Measurements from ENCODE around the gene KAT8. TPM values are rescaled to one million over a fixed set of nuclear protein-coding genes. Genes with fewer than 3 reads are reported as not detected.
"Not testable (repeated sequence)": the region's sequence is repeated elsewhere in the genome, so short reads cannot be mapped to it uniquely, and the experiment has no call there.

Gene KAT8
- total RNA-seq, 1 experiment from 2014 or later = 35.1 TPM

DNA sequence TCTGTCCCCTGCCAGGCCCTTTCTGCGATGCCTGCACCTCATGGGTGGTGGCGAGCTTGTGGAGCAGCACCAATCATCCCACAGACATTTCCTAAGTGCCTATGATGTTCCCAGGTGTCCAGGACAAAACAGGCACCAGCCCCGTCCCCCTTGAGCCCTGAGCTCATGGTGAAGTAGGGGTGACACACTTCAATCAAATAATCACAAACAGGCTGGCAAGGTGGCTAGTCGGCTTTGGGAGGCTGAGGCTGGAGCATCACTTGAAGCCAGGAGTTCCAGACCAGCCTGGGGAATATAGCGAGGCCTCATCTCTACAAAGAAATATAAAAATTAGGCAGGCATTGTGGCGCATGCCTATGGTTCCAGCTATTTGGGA lies 18.8 kb downstream of the KAT8 start:
- H3K9me2 ChIP-seq (replicated peaks; ENCODE audit: low read length) = no peaks in the 10 kb centered on the region
- no peak overlapping the region for H3K4me2 ChIP-seq (ENCODE audit: low read length)
- no peaks in the 10 kb centered on the region for H3F3A ChIP-seq (ENCODE audit: low read length, unreplicated experiment)
- ATAC-seq = no peak
- no peaks in the 10 kb centered on the region for H3K79me2 ChIP-seq (ENCODE audit: low read length)
- H3K27ac ChIP-seq (ENCODE audit: low read length) = no peak overlapping the region
- intact Hi-C loops (cut with micrococcal nuclease) = no loop called here
- H2AFZ ChIP-seq (ENCODE audit: low read length) = no peak overlapping the region
- BruUV-seq (replicated peaks) = no TSS peak
- H3K4me3 ChIP-seq (ENCODE audit: low read length) = no peak overlapping the region
- CTCF ChIA-PET = no interaction called here
- H3K9me3 ChIP-seq (ENCODE audit: low read length) = no peaks in the 10 kb centered on the region
- POLR2A ChIA-PET (ENCODE audit: unreplicated experiment) = no interaction called here
- TF ChIP-seq, protein P1, sequence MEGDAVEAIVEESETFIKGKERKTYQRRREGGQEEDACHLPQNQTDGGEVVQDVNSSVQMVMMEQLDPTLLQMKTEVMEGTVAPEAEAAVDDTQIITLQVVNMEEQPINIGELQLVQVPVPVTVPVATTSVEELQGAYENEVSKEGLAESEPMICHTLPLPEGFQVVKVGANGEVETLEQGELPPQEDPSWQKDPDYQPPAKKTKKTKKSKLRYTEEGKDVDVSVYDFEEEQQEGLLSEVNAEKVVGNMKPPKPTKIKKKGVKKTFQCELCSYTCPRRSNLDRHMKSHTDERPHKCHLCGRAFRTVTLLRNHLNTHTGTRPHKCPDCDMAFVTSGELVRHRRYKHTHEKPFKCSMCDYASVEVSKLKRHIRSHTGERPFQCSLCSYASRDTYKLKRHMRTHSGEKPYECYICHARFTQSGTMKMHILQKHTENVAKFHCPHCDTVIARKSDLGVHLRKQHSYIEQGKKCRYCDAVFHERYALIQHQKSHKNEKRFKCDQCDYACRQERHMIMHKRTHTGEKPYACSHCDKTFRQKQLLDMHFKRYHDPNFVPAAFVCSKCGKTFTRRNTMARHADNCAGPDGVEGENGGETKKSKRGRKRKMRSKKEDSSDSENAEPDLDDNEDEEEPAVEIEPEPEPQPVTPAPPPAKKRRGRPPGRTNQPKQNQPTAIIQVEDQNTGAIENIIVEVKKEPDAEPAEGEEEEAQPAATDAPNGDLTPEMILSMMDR (conservative IDR thresholded peaks at IDR 0.05; ENCODE audit: low read depth, low read length) = no peak
- TF ChIP-seq EZH2phosphoT487 (IDR thresholded peaks at IDR 0.05; ENCODE audit: borderline replicate concordance, low read length) (no peak), EZH2 (IDR thresholded peaks at IDR 0.05; ENCODE audit: low read length, unreplicated experiment) (no peak)
- H3K4me1 ChIP-seq (ENCODE audit: insufficient read depth, low read length) = peaks cover 26% of the 10 kb centered on the region
- H3K27me3 ChIP-seq (ENCODE audit: low read length) = no peaks in the 10 kb centered on the region
- no peaks in the 10 kb centered on the region; the same call in 1 of the 2 replicates for H3K36me3 ChIP-seq (ENCODE audit: low read depth, low read length)
- H4K20me1 ChIP-seq (ENCODE audit: low read length) = no peaks in the 10 kb centered on the region
- DNase-seq = no peak
- no peak overlapping the region for H3K9ac ChIP-seq (ENCODE audit: low read length)

DNA sequence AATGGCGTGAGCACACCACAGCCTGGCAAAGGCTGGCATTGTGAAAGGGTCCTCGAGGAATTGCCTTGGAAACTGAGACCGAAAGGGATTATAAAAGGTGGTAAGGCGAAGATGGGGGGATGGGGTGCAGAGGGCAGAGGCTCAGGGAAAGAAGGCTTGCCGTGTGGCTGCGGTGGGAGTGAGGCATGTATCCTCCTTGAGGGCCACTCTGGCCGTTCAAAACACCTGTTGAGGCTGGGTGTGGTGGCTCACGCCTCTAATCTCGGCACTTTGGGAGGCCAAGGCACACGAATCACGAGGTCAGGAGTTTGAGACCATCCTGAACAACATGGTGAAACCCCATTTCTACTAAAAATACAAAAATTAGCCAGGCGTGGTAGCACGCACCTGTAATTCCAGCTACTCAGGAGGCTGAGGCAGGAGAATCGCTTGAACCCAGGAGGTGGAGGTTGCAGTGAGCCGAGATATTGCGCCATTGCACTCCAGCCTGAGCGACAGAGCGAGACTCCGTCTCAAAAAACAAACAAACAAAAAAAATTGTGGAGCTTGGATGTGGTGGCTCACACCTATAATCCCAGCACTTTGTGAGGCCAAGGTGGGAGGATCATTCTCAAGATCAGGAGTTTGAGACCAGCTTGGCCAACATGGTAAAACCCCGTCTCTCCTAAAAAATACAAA lies 19.5 kb downstream of the KAT8 start:
- BruUV-seq (replicated peaks); H2AFZ ChIP-seq (ENCODE audit: low read length); H3K36me3 ChIP-seq (ENCODE audit: low read depth, low read length); H3K27ac ChIP-seq (ENCODE audit: low read length); H3K4me3 ChIP-seq (ENCODE audit: low read length); H4K20me1 ChIP-seq (ENCODE audit: low read length); H3K9ac ChIP-seq (ENCODE audit: low read length); H3K27me3 ChIP-seq (ENCODE audit: low read length); CTCF ChIA-PET; H3K79me2 ChIP-seq (ENCODE audit: low read length); POLR2A ChIA-PET (ENCODE audit: unreplicated experiment); H3K9me3 ChIP-seq (ENCODE audit: low read length); intact Hi-C loops (cut with micrococcal nuclease); DNase-seq; H3K9me2 ChIP-seq (replicated peaks; ENCODE audit: low read length); H3K4me2 ChIP-seq (ENCODE audit: low read length); H3F3A ChIP-seq (ENCODE audit: low read length, unreplicated experiment); ATAC-seq: not testable (repeated sequence)
- peaks cover 31% of the 10 kb centered on the region for H3K4me1 ChIP-seq (ENCODE audit: insufficient read depth, low read length)

DNA sequence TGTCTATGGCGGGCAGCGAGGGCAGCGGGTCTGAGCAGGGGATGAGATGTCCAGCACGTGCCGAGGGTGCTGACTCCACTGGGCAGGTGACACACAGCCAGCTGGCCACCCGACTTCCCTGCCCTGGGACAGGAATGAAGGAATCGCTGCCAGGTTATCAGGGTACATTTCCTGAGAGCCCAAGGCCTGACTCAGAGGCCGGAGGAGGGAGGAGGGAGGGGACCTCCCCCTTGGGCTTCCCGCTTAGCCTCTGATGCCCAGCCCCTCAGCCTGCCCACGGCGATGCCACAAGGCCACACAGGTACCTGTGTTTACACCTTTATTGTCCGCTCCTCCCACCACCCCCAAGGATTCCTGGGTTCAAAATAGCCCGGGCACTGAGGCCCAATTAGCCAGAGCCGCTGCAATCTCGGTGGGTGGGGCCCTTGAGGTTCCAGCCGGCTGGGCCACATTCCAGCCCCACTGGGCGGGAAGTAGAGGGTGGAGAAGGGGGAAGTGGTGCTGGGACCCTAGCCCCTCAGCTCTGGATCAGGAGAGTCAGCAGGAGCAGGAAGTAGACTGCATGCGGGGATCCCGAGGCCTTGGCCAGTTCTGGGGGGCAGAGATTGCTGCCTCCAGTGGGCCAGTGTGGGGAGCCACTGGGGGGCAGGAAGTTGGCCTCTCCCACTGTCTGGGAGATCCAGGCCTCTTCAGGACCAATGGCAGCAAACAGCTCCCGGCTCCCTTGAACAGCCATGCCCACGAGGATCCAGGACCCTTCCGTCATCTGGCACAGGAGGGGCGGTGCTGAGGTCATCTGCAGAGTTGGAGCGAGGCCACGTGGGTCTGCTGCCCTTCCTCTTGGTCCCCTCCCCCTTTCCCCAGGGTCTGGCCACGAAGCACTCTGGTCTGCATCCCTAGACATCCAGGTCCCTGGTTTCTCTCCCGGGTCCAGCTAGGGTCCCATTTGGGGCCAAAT lies 21.4 kb downstream of the KAT8 start:
- Histone ChIP-seq H4K20me1 (ENCODE audit: low read length) (no peaks in the 10 kb centered on the region), H3F3A (ENCODE audit: low read length, unreplicated experiment) (no peaks in the 10 kb centered on the region), H3K4me2 (ENCODE audit: low read length) (peak overlapping the region; percentile 76), H3K27ac (ENCODE audit: low read length) (peak overlapping the region; percentile 28), H3K4me3 (ENCODE audit: low read length) (peak overlapping the region; percentile 43; the same call in 1 of the 2 replicates), H3K27me3 (ENCODE audit: low read length) (no peaks in the 10 kb centered on the region), H2AFZ (ENCODE audit: low read length) (peak overlapping the region; percentile 81), H3K9me2 (replicated peaks; ENCODE audit: low read length) (no peaks in the 10 kb centered on the region), H3K36me3 (ENCODE audit: low read depth, low read length) (no peaks in the 10 kb centered on the region), H3K9me3 (ENCODE audit: low read length) (no peaks in the 10 kb centered on the region), H3K79me2 (ENCODE audit: low read length) (no peaks in the 10 kb centered on the region), H3K4me1 (ENCODE audit: insufficient read depth, low read length) (peaks cover 31% of the 10 kb centered on the region), H3K9ac (ENCODE audit: low read length) (peak overlapping the region; percentile 6; the same call in 1 of the 2 replicates)
- TF ChIP-seq EZH2phosphoT487 (IDR thresholded peaks at IDR 0.05; ENCODE audit: borderline replicate concordance, low read length) (no peak), EZH2 (IDR thresholded peaks at IDR 0.05; ENCODE audit: low read length, unreplicated experiment) (no peak)
- TF ChIP-seq, protein P1 (conservative IDR thresholded peaks at IDR 0.05; ENCODE audit: low read depth, low read length) = no peak
- no TSS peak for BruUV-seq (replicated peaks)
- ChIA-PET CTCF (no interaction called here), POLR2A (ENCODE audit: unreplicated experiment) (no interaction called here)
- peak; percentile 85 for DNase-seq
- intact Hi-C loops (cut with micrococcal nuclease) = no loop called here
- peak; percentile 48 for ATAC-seq

DNA sequence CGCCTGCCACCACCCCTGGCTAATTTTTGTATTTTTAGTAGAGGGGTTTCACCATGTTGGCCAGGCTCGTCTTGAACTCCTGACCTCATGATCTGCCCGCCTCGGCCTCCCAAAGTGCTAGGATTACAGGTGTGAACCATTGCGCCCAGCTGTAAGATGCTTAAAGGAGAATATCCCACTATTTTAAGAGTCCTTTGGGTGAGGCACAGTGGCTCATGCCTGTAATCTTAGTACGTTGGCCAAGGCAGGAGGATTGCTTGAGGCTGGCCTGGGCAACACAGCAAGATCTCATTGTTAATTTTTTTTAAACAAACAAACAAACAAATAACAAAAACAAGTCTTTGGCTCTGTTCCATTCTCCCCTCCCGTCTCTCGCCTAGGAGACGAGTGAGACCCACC lies 23.6 kb downstream of the KAT8 start:
- DNase-seq; BruUV-seq (replicated peaks); H3K9me2 ChIP-seq (replicated peaks; ENCODE audit: low read length); H2AFZ ChIP-seq (ENCODE audit: low read length); H3K79me2 ChIP-seq (ENCODE audit: low read length); H3K4me3 ChIP-seq (ENCODE audit: low read length); H3F3A ChIP-seq (ENCODE audit: low read length, unreplicated experiment); H3K9ac ChIP-seq (ENCODE audit: low read length); H3K36me3 ChIP-seq (ENCODE audit: low read depth, low read length); POLR2A ChIA-PET (ENCODE audit: unreplicated experiment); H4K20me1 ChIP-seq (ENCODE audit: low read length); ATAC-seq; CTCF ChIA-PET; H3K9me3 ChIP-seq (ENCODE audit: low read length); H3K27me3 ChIP-seq (ENCODE audit: low read length): not testable (repeated sequence)
- Histone ChIP-seq H3K4me1 (ENCODE audit: insufficient read depth, low read length) (peaks cover 21% of the 10 kb centered on the region), H3K27ac (ENCODE audit: low read length) (peak overlapping the region; percentile 70; the same call in 1 of the 2 replicates), H3K4me2 (ENCODE audit: low read length) (peak overlapping the region; percentile 76)
- intact Hi-C loops (cut with micrococcal nuclease) = loop anchor here (5.0 to 10.0 kb wide), 2 partner anchors 116 to 301 kb away; partner anchors contain the start of gene ZNF843

All from PC-3 (cell line).